T-helper 1 cell (primary cell): Measurements from ENCODE around the gene STAT5A.

ENCODE experiments used
- DNase-seq, 5 donors: peaks; one replicate each; pipeline ENCODE4 v3.0.0-alpha.2; 2012 to 2020

The STAT5A gene

DNA sequence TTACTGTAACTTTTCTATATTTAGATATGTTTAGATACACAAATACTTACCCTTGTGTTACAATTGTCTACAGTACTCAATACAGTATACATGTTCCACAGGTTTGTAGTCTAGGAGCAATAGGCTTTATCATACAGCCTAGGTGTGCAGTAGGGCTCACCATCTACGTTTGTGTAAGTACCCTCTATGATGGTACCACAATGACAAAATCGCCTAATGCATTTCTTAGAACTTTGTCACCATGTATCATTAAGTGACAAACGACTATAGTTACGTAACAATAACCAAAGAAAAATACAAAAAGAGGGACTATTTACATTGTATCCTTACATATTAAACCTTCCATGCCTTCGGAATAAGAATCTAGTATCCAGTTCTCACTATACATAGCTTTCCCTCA, 20.1 kb upstream of the STAT5A start:
- no peak for DNase-seq

DNA sequence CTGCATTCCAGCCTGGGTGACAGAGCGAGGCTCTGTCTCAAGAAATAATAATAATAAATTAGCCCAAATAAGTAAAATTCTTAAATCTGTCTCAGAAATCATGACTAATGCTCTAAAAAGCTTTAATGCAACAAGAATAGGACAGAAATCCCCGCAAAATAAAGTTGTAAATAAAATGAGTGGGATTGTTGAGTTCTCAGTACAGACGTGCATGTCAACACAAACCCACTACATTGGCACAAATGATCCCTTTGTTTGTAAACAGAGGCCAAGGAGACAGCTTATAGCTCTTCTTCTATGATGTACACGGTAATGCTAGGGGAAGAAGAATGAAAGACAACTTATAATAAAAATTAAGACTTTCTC, 18.1 kb upstream of the STAT5A start:
- DNase-seq, result no peak

DNA sequence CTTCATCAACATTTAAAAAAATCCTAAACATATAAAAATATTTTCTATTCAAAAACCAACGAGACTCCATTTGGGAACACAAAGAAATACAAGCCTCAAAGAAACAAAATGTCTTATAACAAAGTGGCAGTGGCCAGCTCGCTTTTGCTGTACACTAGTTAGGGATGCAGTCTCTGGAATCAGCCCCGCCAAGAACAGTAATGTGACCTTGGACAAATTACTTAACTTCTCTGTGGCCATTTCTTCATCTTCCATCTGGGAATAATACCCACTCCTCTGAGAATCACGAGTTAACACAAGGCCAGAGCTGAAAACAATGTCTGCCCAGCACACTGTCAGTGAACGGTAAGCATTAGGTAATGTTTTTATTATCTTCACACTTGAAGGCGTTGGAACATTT, 17.7 kb upstream of the STAT5A start:
- DNase-seq, result no peak

DNA sequence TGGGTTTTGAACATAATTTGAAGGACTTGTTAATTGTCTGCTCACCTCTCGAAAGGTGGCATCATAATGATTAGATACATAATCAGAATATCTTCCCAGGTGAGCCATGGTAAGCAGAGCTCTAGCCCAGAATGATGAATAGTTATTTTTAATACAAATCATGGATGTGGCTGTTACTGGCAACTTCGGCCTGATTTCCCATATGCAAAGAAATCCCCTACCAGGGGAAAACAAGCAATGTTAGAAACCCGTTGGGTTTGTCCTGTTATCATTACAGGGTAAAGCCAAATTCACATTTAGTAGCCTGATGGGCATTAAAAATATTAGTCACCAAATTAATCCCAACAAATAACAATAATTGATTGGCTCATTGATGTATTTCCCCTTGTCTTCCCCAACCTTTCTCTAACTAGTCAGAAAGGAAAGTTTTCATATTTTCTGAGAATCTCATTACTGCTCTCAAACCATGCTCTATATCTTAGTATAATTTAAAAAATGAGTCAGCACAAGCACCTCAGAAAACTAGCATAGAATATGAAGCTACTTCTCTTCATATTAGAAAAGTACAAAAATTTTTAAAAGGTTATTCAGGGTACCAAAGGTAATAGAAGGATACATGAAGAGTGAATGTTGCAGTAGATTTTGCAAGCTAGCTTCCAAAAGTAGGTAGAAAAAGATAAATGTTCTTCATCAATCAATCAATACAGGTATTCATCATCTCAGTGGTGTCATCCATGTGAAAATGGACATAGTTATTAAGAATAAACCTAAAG, 17.1 kb upstream of the STAT5A start:
- no peak for DNase-seq

DNA sequence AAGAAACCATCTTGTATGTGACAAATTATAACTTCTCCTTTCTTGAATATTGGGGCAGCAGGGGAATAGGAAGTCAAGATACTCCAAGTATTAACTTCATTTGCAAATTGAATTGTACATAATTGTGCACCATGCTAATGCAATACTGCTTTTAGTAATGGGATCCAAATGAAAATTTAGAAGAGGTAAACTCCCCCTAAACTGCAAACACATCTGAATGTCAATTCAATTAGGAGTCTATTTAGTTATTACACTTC, 16.6 kb upstream of the STAT5A start:
- no peak for DNase-seq

DNA sequence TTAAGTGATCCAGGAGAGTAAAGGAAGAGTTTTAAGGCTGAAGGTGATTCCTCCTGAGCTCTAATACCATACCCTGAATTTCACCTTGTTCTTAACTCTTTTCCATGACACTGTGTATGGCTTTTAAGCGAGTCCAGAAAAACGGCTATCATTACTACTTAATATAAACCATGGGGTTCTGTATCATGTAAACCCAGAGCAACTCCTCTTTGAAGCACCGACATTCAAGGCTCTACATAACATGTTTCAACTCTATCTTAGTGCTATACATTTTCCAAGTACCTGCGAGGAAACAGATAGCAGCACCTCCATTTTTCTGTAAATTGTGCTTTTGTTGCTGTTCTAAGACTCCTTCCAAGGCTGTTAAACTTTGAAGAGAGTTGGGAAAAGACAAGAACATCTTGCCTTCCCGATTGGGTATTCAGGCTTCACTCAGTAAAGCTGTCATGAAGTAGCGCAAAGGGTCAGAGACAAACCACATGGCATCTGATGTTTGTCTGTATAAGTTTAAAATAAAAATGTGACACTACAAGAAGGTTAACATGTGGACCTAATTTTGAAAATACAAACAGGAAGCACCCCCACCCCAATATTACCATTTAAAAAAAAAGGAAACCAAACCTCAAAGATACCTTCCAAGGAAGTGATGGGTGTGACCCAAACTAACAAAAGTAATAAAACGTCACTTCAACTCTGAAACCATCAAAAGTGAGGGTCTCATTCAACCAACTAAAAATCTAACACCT, 16.0 kb upstream of the STAT5A start:
- peak in 1 of 5 donors; percentile 23 for DNase-seq

DNA sequence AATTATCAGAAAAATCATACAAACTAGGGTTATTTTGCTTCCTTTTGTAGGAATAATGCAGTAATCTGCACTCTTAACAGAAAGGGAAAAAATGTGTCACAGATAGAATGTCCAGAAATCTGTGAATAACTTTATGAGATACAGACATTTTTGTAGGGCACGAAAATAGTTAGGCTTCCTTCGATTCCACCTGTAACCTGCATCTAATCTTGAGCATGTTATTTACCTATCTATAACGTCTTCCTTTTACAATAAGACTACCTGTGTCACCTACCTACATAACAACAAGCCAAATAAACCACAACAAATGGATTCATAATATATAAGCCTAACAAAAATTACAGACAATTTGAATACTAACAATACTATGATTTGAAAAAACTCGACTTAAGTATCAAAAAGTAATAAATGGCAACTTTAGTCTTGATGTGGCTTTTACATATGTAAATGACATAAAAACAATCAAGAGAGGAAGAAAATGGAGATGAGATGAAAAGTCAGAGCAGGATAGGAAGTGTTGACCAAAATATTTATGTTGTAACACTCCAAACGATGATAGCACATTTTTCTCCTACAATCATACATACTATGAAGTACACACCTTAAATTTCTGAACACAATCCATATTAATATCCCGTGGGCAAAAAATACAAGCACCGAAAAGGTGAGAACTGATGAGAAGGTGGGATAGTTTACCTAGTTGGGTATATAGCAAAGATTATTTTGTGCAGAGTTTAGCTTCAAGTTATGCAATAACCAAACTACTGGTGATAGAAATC, 14.6 kb upstream of the STAT5A start:
- DNase-seq, result no peak

DNA sequence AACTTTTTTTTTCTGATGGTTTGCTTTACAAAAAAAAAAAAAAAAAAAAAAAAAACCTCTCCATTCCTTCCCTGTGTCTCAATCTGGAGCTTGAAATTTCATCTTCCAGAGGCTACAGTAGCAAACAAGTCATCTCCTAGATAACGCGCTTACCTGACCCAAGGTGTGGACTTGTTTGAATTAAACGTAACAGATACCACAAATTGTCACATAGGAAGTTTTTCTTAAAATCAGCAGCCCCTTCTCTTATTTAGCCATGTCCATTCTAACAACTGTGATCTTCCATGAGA, 14.1 kb upstream of the STAT5A start:
- DNase-seq, result no peak

DNA sequence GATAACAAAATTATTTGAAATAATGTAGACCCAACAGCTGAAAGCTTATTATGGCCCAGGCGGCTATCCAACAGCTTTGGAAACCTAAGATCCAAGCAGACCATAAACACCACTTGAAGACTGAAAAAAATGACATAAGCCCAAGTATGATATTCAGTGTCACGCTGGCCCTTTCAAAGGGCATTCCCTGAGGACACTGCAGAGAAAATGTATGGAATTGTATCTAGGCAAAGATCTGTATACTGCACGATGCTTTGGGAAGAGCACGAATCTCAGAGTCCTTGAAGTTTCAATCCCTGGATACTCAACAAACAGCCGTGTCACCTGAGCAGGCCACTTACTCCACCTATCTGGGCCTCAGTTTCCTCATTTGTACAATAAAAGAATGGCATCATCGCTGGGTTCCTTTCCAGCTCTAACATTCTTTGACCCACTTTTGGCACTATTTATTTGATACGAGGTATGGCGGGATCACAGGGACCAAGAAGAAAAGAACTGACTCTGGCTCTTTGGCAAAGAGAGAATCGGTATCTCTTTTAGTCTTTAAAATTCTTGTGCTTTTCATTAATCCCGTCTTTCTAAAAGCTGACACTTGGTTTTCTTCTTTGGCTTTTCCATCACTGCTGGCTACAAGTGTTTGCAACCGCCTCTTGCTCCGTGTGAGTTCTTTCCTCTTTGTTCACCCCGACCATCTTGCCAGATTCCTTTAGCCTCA, 13.3 kb upstream of the STAT5A start:
- no peak for DNase-seq

DNA sequence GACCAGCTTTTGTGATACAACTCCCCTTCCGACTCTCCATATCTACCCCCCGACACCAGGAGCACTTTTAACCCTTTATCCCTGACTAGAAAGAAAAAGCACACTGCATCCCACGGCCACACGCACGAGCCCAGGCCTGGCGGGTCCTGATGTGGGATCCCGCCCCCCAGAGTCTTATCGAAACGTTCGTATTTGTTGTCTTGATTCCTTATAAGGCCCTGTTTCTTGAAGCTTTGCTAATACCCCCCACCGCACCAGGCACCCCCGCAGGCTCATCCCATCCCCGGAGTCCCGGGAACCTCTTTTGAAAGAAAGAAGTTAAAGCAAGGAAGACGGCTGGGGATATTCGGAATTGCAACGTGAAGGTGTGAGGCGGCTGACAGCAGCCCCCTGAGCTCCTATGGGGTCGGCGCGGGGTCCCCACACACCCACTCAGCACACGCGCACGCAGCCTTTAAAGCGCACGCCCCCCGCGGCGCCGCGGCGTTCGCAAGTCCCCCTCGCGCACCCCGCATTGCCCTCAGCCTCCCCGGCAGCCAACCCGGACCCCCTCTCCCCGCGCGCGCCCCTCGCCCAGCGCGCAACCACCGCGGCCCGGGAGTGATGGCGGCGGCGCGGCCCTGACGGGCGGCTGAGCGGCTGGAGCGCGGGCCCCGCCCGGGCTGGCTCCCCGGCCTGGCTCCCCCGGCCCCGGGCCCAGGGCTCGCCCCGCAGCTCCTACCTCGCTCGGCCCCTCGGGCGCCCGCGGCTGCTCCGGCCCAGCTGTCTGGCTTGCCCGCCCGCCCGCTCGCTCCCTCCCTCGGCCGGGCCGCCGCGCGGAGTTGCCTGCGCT, 12.6 kb upstream of the STAT5A start:
- peak in 4 of 5 donors; percentile 20 to 46 (median 30) for DNase-seq

DNA sequence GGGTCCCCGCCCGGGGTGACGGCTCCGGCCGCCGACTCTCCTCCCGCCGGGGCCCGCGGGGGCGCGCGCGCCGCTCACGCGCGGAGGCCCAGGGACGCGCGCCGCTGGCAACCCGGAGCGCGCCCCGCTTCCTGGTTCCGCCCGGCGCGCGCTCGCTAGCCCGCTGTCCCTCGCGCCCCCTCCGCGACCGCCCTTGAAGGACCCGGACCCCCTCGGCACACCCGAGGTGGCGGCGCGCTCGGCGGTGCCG, 12.0 kb upstream of the STAT5A start, which contains the start of gene STAT5B:
Gene STAT5B (minus strand): TSS at position 33 of the 250 bp plus-strand sequence. CDS start 44,264 bp downstream, outside the sequence.
- peak; percentile 41 to 70 (median 46) for DNase-seq

DNA sequence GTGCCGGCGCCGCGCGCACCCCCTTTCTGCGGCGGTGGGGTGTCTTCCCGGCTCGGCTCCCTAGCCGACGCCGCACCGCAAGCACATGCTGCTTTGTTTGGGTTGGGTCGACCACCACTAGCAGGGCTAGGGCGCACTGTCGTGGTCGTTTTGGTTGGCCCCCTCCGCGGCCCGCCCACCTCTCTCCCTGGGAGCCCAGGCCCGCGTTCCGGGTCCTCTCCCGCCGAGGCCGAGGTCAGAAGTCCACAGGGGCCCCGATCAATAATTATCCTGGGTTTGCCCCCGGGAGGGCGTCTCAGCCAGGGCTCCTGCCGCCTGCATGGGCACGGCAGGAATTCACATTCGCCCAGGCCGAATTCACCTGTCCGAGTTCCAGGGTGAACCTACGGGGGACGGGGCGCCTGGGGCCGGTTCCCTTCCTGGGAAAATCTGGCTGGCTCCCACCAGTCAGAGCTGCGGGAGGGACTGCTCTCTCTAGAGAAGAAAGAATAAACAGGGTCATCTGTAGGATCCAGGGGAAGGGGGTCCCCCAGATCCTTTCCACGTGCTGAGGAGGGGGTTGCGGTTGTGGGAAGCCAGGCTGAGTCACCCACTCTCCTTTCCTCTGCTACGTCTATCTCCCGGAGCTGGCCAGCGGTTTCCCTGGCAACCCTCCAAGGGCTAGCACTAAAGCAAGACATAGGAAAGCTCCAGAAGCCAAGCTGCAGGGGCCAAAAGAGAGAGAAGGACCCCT, 11.5 kb upstream of the STAT5A start:
- DNase-seq, result peak in 2 of 5 donors; percentile 23 to 28

DNA sequence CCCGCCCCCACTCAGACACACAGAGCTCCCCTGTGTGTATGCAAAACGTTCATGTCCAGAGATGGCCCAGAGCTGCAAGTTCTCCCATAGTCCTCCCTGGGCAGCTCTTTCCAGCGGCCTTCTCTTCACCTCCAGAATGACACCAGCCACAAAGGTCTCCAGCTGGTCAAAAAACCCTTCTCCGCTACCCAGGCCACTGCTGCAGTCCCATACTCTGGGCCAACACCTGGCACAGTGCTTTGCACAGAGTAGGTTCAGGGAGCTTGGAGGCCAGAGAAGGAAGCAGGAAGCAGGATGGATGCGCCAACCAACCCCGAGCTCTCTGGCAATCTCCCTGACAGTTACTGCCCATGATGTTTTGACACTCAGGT, 11.0 kb upstream of the STAT5A start:
- DNase-seq, result no peak

DNA sequence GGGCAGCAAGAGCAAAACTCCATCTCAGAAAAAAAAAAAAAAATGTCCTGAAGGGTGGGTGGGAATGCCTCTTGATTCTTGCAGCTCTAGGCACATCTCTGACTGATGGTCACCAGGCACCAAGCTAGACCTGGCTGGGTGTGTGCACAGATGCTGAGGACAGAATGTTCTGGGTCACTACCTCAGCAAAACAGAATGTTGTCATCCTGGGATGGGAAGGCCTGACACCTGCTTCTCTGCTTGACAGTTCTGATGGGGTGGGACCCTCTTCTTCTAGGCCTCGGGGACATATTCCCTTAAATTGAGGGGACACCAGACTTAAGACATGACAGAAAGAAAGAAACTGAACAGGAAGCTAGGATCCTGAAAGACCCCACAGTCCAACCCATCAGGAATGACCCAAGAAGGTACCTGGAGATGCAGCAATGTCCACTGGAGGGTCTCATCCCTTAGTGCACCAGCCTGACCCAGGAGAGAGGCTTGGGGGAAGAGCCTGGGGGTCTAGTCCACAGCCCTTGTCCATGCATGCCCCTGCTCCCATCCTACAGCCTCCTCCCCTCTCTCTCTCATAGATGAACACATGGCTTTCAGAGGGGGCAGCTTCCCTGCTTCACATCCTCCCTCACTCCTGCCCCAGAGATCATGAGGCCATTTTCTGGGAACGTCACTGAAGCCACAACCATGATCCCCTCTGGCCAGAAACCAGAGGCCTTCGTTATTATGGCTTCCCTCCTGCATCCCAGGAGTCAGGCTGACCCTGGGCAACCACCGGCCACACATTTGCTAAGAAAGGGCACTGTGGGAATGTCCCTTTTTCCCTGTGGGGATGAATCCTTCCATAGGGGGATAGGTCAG, 8.3 kb upstream of the STAT5A start:
- no peak for DNase-seq

DNA sequence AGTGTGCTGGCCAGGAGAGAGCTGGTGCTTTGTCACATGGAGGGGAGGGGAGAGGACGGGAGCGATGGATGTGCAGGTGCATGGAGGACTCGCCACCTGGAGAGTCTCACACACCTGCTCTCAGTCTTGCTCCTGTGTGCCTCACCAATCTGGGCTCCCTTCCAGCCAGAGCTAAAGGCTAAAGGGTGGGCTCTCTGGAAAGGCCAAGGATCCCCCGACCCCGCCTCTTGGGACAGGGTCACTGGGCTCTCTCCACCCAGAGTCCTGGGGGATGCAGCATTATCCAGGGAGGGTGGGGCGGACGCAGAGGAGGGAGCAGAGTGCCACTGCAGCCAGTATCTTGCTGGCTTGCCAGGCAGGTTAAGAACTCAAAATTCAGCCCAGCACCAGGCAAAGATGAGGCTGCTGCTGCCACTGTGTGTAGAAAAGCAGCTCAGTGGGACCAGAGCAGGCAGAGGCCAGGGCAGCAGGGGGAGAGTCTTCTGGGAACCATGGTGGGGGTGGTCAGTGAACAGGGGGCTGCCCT, 6.7 kb upstream of the STAT5A start:
- DNase-seq, result no peak

DNA sequence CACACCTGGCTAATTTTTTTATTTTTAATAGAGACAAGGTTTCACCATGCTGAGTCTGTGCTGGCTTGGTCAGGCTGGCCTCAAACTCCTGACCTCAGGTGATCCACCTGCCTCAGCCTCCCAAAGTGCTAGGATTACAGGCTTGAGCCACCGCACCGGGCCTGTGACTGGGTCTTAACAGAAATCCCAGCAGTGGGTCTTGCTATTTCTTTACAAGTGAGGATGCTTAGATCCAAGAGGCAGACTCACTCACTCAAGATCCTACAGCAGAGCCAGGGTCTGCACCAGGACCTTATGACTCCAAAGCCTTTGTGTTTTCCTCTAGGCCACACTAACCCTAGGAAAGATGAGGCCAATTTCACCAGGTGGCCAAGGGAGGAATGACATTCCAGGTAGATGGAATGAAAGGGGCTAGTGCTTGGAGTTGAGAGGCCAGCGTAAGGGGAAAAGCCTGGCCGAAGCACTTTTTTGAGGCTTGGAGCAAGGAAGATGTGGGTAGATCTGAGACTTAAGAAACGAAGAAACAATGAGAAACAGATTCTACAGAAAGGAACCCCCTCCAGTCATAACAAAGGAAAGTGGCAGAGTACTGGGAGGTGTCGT, 5.7 kb upstream of the STAT5A start:
- DNase-seq, result no peak

DNA sequence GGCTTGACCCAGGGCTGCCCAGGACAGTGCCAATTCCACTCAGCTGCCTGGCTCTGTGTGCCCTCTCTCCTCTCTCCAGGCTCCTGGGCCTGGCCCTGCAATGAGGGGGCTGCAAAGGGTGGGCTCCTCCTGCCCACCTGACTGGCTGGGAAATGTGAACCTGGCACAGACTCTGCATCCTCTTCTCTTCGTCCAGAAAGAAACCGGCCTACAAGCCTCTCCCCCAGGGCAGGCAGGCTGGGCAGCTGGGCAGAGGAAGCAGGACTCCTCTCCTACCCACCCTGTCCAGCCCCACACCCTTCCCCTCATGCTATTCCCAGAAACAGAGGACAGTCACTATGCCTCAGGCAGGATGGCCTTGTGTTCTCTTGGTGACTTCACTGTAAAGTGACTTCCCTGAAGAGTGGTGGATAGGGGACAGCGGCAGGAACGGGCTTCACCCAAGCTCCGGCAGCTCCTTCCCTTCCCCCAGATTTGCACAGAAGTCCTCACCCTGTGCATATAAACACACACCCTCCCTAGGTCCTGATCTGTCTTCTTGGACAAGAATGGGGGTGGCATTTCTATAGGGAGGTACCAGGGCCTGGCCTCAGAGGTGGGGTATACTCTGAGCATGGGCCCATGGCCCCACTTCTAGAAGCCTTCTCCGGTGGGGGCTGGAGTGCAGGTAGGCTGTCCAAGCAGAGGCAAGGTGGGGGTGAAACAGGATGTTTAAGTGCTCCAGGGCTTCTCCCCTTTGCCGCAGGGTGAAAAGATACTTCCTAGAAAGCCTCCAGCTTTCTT, 4.9 kb upstream of the STAT5A start:
- no peak for DNase-seq

DNA sequence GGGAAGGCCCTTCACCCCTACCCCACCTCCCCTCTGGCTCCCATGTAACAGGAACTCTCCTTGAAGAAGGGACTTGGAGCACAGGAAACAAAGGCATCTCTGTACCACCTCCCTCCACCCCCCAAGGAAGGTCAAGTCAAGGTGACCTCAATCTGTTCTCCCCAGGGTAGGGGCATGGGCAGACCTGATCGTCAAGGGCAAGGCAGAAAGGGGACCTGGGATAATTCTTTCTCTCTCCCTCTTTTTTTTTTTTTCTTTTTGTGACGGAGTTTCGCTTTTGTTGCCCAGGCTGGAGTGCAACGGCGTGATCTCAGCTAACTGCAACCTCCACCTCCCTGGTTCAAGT, 4.3 kb upstream of the STAT5A start:
- DNase-seq, result no peak

DNA sequence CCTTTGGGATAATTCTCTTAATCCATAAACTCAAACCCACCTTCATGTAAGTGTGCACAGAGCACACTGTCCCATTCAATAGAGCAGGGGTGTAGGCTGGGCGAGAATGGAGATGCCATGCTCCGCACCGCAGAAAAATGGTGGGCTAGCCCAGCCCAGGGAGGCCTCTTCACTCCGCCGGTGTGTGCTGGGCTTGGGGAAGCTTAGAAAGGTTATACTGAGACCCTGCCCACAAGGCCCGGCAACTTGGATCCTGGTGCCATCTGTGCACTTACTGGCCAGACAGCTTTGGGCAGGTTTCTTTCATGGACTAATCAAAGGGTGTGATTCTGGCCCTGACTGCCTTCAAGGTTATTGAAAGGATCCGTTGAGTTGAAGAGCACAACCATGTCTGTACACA, 3.7 kb upstream of the STAT5A start:
- no peak for DNase-seq
